LNCAP (cell line): ENCODE results near the gene NFASC.

ENCODE experiments used
- CTCF ChIP-seq: fragments of 450-650 bp; IDR thresholded peaks from 2 replicates; pipeline ENCODE4 v1.5.1; 2017; ENCODE audit warnings: mild to moderate bottlenecking

The NFASC gene

DNA sequence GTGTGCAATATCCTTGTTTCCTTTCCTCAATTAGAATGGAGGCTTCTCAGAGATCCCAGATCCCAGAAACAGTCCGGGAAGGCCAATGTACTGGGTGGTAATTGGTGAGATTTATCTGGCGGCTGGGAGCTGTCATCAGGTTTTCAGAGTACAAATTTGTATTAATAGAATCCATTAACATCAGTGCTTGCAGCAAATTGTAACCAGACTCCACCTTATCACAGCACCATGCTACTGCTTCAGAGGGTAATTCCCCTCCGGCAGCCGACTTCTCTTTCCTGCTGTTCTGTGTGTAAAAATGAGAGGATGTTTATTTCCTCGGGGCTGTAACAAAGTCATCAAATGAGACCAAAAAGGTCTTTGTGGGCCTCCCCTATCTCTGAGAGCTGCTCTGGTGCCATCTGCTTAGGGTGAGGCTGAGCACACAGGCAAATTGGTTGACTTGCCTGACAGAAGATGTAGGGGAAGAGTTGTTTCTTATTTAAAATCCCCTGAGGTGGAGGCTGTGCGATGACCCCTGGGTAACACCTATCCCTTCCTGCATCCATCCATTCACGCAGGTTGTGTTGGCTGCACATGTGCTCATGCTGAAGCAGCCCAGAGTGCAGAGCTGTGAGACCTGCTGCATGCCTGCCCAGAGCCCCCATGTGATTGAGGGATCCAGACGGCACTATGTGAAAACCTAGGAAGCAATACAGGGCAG, 19.2 kb downstream of the NFASC start:
- TF ChIP-seq CTCF = no peak

DNA sequence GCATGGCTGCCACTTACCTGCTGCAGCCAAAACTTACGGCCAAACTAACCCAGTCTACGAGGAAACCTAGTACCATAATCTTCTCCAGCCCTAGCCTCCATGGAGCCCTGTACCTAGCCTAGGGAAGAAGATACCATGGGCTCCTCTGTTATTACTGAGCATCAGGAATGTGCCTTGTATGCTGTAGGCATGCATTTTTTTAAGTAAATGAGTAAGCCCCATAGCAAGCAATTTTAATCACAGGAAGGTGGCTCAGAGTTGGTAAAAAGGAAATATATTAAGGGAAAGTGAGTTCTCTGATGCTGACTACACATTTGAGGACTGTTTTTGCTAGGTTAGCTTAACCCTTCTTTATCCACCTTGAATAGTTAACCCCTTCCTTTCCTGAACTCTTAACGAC, 21.2 kb downstream of the NFASC start:
- no peak for TF ChIP-seq CTCF

GRCh38 chr1:204894031-204894430, 23.4 kb downstream of the NFASC start:
- TF ChIP-seq CTCF = no peak

DNA sequence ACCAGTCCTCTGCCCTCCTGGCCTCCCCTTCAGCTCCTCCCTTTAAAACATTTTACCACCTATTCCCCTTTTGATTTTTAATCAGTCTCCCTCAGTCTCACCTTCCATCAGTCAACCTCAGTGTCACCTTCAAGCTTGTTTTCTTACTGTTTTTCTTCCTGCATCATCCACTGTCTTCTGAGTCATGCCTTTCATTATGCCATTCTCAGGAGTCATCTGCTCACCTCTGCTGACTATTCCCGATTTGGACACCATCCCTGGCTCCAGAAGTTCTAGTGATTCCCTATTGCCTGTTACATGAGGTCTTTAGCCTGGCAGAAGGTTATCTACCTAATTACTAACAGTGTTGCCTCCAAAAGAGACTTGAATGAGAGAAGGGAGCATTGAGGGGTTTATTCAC, 23.9 kb downstream of the NFASC start:
- no peak for TF ChIP-seq CTCF

- no peak for TF ChIP-seq CTCF
These were observed 25.4 kb downstream of the NFASC start for GRCh38 chr1:204896023-204896422.

- TF ChIP-seq CTCF = no peak
These were observed 26.3 kb downstream of the NFASC start for GRCh38 chr1:204896787-204897469.

GRCh38 chr1:204900721-204901120, 30.1 kb downstream of the NFASC start:
- TF ChIP-seq CTCF = no peak
